ENCODE measurements around the gene PDGFA.

PDGFA gene

DNA sequence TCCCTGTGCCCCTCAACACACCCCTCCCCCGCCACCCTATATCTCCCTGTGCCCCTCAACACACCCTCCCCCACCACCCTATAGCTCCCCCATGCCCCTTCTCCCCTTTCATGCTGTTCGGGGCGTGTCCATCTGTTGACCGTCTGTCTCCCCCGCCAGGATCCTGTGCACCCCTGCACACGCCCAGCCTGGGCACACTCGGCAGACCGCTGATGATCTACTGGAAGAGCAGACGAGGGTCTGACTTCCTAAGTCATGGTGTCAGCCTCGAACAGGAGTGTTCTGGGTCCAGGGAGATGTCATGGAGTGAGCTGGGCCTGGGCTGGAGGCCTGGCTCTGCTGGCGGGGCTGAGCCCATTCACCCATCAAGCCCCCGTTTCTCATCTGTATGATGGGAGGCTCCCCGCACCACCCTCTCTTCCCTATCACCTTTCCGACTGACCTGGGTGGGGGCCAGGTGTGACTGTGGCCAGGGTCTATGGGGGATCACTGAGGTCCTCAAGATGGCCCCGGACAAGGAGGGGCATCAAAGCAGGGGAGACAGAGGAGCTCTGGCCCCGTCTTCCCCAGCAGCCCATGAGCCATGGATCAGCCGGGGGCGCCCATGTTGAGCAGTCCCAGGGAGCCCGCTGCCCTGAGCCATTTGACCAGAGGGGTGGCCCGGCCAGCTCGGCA, 48.3 kb downstream of the PDGFA start:
- no peak for DNase-seq

DNA sequence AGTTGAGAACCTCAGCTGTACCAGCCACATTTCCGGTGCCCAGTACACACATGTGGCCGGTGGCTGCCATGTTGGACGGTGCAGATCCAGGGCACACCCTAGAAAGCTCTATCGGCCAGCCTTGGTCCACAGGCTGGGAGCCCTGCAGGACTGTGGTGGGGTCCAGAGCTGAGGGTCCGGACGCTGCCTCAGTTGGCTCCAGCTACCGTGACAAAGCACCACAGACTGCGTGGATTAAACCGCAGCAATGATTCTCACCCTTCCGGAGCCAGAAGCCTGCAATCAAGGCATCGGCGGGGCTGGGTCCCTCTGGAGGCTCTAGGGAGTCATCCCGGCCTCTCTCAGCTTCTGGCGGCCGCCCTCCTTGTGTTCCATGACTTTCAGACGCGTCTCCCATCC, 50.1 kb downstream of the PDGFA start:
- no peak for DNase-seq

- DNase-seq = no peak
Observed at GRCh38 chr7:468681-469562, 50.7 kb downstream of the PDGFA start.

DNA sequence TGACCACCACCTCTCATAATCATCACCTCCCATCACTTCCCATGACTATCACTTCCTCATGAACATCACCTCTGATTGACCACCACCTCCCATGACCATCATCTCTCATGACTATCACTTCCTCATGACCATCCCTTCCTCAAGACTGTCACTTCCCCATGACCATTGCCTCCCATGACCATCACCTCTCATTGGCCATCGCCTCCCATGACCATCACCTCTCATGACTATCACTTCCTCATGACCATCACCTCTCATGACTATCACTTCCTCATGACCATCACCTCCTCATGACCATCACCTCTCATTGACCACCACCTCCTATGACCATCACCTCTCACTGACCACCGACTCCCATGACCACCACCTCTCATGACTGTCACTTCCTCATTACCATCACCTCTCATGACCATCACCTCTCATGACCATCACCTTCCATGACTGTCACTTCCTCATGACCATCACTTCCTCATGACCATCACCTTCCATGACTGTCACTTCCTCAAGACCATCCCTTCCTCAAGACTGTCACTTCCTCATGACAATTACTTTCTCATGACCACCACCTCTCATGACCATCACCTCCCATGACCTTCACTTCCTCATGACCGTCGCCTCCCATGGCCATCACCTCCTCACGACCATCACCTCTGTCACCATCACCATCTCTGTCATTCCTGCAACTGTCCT, 51.6 kb downstream of the PDGFA start:
- DNase-seq = no peak

DNA sequence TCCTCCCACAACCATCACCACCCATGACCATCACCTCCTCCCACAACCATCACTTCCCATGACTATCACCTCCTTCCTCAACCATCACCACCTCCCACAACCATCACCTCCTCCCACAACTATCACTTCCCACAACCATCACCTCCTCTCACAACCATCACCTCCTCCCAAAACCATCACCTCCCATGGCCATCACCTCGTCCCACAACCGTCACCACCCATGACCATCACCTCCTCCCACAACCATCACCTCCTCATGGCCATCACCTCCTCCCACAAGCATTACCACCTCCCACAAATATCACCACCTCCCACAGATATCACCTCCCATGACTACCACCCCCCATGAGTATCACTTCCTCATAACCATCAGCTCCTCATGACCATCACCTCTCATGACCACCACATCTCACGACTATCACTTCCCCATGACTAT, 52.2 kb downstream of the PDGFA start:
- DNase-seq = no peak

DNA sequence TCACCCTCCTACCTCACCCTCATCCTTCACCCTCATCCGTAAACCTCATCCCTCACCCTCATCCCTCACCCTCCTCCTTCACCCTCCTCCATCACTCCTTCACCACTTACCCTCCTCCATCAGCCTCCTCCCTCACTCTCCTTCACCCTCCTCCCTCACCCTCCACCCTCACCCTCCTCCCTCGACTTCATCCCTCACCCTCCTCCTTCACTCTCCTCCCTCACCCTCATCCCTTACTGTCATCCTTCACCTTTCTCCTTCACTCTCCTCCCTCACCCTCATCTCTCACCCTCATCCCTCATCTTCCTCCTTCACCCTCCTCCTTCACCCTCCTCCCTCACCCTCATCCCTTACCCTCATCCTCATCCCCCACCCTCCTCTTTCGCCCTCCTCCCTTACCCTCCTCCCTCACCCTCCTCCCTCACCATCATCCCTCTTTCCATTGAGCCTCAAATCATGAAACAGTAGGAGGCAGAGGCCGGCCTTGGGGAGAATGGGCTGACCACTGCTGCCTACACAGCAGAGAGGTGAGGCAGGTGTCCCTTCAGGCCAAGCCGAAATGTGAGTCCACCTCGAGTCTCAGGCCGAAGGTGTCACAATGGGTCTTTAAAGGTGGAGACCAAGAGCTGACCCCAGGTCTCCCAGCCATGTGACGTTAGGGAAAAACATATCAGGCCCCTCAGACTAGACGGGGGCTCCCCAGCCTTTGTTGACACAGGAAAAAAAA, 53.0 kb downstream of the PDGFA start:
- DNase-seq = no peak

GRCh38 chr7:465710-466400, 53.8 kb downstream of the PDGFA start:
- DNase-seq = no peak

- no peak for DNase-seq
Observed at GRCh38 chr7:464454-465401, 54.9 kb downstream of the PDGFA start.

- DNase-seq = no peak
Observed at GRCh38 chr7:463817-464453, 55.7 kb downstream of the PDGFA start.

- no peak for DNase-seq
Observed at GRCh38 chr7:463362-463781, 56.3 kb downstream of the PDGFA start.

DNA sequence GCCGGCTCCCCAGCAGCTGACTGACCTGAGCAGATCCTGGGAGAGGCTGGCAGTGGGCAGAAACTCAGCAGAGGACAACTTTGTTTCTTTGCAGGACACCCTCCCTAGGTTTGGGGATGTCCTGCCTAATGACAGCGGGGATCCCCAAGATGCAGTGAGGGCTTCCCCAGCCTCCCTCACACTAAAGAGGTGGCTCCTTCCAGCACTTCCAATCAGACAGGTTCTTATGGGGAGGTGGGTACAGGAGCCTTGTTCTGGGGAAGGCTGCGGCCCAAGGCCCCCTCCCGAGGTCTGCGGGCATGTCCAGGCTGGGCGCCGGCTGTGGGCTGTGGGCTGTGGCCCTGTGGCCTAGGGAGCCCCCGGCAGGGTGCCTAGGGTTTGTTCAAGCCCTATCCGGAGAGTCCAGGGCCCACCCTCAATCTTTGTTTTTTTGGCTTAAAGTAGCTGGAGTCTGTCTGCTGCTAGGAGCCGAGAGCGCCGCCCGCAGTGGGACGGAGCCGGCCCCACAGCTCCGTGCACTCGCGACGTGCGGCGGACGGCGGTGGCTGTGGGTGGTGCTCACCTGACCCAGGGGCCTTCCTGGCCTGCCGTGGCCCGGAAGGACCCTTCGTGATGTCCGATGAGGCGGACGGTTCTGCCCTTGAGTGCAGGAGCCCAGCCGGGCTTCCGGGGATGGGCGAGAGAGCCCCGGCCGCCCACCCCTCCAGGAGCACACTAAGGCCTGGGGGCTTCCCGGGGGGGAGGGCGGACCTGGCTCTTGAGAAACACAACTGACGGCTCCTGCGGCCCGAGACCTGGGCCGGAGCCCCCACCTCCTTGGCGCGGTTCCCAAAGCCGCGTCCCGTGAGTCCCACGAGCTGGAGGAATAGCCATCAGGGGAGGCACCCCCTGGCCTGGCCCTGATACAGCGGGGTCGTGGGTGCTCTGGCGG, 57.2 kb downstream of the PDGFA start:
- no peak for DNase-seq

DNA sequence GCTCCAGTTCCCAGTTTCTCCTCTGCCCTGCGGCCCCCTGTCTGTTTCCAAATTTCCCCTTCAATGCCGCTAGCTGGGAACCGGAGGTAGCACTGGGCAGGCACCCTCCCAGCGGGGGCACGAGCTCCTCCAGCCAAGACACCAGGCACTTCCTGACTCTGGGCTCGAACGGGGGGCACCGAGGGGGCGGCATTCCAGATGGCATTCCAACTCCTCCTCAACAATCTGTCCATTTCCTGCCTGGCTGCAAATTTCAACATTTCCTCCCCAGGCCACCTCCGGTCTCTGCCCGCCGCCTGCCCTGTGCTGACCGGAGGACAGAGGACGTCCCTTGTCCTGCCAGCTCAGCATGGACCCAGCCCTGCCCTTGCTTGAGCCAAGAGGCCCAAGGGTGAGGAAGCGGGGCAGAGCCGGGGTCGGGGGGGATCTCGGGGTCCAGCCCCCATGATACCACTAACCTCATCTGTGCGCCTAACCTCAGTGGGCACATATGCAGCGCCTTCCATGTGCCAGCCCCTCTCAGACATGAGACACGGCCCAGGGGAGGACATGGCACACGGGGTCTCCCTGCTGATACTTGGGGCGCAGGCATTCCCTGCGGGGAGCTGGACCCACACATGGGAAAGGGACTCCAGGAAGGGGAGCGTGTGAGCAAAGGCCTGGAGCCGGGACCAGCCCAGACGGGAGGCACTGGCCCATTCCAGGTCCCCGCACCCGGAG, 58.0 kb downstream of the PDGFA start:
- DNase-seq = no peak

DNA sequence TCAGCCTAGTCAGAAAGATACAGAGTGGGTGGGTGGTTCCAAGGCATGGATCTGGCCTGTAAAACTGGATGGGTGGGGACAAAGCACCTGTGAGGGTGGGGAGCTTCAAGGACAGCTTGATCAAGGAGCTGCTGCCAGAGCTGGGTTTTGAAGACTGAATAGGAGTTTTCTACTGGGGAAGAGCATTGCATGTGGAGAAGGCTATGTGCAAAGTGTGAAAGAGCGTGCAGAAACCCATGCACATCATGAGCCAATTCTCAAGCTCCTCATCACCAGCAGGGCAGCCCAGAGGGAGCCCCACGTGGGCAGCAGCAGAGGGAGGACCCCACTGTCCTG, 58.6 kb downstream of the PDGFA start:
- DNase-seq = no peak

DNA sequence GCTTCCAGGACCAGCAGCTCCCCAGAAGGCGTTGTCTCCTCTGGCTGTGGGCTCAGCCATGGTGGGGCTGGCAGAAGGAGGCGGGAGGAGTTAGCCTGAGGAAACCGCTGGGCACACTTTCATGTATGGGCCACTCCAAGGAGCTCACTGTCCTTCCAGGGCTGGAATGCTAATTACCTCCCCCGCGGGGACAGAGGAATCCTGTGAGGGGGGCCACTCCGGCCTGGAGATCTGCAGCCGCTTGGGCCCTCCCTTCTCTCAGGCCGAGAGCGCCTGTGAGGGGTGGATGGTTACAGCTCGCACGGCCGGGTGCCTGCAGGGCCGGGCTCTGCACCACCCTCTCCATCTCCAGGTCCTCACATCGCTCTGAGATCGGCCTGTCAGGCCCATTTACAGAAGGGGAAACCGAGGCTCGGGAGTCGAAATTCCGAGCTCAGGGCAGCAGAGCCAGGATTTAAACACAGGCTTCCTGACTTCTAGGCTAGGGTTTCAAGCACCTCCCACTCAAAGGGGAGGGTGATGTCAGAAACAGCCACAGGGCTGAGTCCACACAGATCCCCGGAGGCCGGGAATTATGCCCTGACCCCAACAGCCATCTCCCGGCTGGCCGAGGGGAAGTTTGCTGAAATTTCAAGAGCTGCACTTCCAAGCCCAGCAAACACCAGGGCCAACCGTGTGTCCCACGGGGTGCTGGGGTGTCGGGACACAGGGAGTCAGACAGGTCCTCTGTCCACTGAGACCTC, 59.1 kb downstream of the PDGFA start:
- DNase-seq = no peak

DNA sequence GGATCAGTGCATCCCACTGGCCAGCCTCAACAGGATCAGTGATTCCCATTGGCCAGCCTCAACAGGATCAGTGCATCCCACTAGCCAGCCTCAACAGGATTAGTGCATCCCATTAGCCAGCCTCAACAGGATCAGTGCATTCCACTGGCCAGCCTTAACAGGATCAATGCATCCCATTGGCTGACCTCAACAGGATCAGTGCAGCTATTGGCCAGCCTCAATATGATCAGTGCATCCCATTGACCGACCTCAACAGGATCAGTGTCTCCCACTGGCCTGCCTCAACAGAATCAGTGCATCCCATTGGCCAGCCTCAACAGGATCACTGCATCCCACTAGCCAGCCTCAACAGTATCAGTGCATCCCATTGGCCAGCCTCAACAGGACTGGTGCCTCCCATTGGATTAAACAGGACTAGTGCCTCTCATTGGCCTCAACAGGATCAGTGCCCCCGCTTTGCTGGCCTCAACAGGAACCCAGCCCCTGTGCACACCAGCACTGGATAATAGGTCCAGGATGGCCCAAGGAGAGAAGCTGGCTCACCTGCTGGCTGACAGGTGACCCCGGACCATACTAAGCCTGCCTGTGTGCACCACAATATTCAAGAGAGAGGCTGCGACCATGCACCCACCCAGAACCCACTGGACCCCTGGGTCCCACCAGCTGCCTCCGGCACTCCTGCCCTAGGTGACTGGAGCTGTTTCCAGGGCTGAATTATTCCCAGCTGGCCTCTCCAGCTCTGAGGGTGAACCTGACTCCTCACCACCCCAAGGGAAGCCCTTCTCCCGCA, 59.9 kb downstream of the PDGFA start:
- no peak for DNase-seq

- no peak for DNase-seq
Observed at GRCh38 chr7:458511-459245, 61.0 kb downstream of the PDGFA start.
